ENCODE data around the gene MRNIP. TPM values are rescaled to one million over a fixed set of nuclear protein-coding genes. Genes with fewer than 3 reads are reported as not detected.

Gene MRNIP
- total RNA-seq, 1 experiment from 2014 or later, result 31.1 TPM

GRCh38 chr5:179872828-179873575, 14.4 kb upstream of the MRNIP start:
- Histone ChIP-seq H4K20me1 (ENCODE audit: control insufficient read depth, insufficient read depth, insufficient read length) (no peaks in the 10 kb centered on the region), H3K23ac (ENCODE audit: insufficient read length, low read depth, low read length) (no peak overlapping the region), H3K4me1 (ENCODE audit: insufficient read depth, low read length) (no peaks in the 10 kb centered on the region), H3K27me3 (ENCODE audit: insufficient read depth, low read length) (no peaks in the 10 kb centered on the region), H3K79me1 (ENCODE audit: insufficient read depth, low read depth, low read length, poor library complexity, severe bottlenecking) (no peaks in the 10 kb centered on the region), H3K18ac (ENCODE audit: insufficient read length, low read depth, low read length) (no peak overlapping the region), H3K56ac (ENCODE audit: insufficient read length, low read depth, low read length) (no peak overlapping the region), H3K9me3 (ENCODE audit: control insufficient read depth, low read depth, low read length) (no peaks in the 10 kb centered on the region), H3K14ac (ENCODE audit: insufficient read depth, low read length) (no peak overlapping the region), H4K91ac (ENCODE audit: insufficient read length, low read depth, low read length) (no peak overlapping the region), H2AK5ac (ENCODE audit: insufficient read length, low read length) (no peak overlapping the region), H2BK20ac (ENCODE audit: low read depth, low read length, poor library complexity, severe bottlenecking) (no peak overlapping the region), H3K4me2 (ENCODE audit: insufficient read depth, insufficient read length, low read length) (no peak overlapping the region), H3K23me2 (ENCODE audit: insufficient read length, low read depth, low read length, poor library complexity, severe bottlenecking) (no peaks in the 10 kb centered on the region), H4K5ac (ENCODE audit: insufficient read length, low read depth, low read length) (no peak overlapping the region), H3T11ph (ENCODE audit: low read length) (no peak overlapping the region), H2BK15ac (ENCODE audit: low read depth, low read length) (no peak overlapping the region), H2BK5ac (ENCODE audit: insufficient read length, low read length) (no peak overlapping the region), H3K27ac (ENCODE audit: insufficient read length, low read depth, low read length) (no peak overlapping the region), H4K8ac (replicated peaks; ENCODE audit: insufficient read length, low read depth, low read length) (no peak overlapping the region), H2BK12ac (ENCODE audit: insufficient read length, low read depth, low read length) (no peak overlapping the region), H2BK120ac (ENCODE audit: low read depth, low read length, poor library complexity, severe bottlenecking) (no peak overlapping the region), H2AFZ (ENCODE audit: low read length) (no peak overlapping the region), H3K9ac (ENCODE audit: extremely low read depth, insufficient read length, low read length) (no peak overlapping the region), H3K4ac (ENCODE audit: low read depth, low read length) (no peak overlapping the region), H3K79me2 (ENCODE audit: insufficient read depth, low read length) (no peaks in the 10 kb centered on the region)
- TF ChIP-seq CTCF (conservative IDR thresholded peaks at IDR 0.05), result no peak
- H3K27ac Mint-ChIP-seq, result no peak overlapping the region
- peaks cover 2 to 12% of the 10 kb centered on the region in 2 experiments; a peak in 2 of 4 replicates for H3K4me1 Mint-ChIP-seq
- no peak for DNase-seq
- H3K36me3 Mint-ChIP-seq (ENCODE audit: insufficient read depth in 1 of 3, low read depth in 3 of 3), result peaks cover 13 to 48% (median 43%) of the 10 kb centered on the region in 3 experiments
- peaks cover 1% of the 10 kb centered on the region; the same call in 1 of the 2 replicates for H3K27me3 Mint-ChIP-seq (ENCODE audit: low read depth)
- no CpG with 5 or more reads among the region's 14 CpGs for WGBS (ENCODE audit: extremely low coverage, insufficient read length, low lambda C conversion rate)
- H3K4me3 Mint-ChIP-seq, result no peak overlapping the region
- H3K9me3 Mint-ChIP-seq, result no peaks in the 10 kb centered on the region

Data from H9 (cell line).